H1 (cell line): ENCODE measurements around the gene RBBP5.

Source experiments
- CTCF ChIP-seq, 3 experiments: IDR thresholded peaks; 1 replicate in 2 of 3; 2 replicates in 1 of 3; pipeline versions ENCODE4 v1.5.1 to v1.6.1; 2011; ENCODE audit warnings: low read length in 3 of 3, mild to moderate bottlenecking in 3 of 3, inconsistent platforms in 2 of 3, low read depth in 1 of 3, moderate library complexity in 1 of 3; ENCODE audit not compliant: insufficient read depth in 1 of 3; ENCODE audit errors: control extremely low read depth in 1 of 3
- EZH2 ChIP-seq: fragments of 200-600 bp; sonication (generic); IDR thresholded peaks from 2 replicates; pipeline ENCODE4 v1.7.1; 2012; ENCODE audit warnings: low read depth, mild to moderate bottlenecking, moderate library complexity, low read length, inconsistent platforms; ENCODE audit not compliant: severe bottlenecking
- GABPA ChIP-seq: IDR thresholded peaks from 2 replicates; pipeline ENCODE4 v1.6.1; 2011; ENCODE audit warnings: mild to moderate bottlenecking, low read length, moderate library complexity, borderline replicate concordance; ENCODE audit not compliant: insufficient read depth
- MAX ChIP-seq: IDR thresholded peaks from 2 replicates; pipeline ENCODE4 v1.6.1; 2012; ENCODE audit warnings: inconsistent platforms
- POLR2A ChIP-seq, 2 experiments: IDR thresholded peaks; 1 replicate in 1 of 2; 2 replicates in 1 of 2; pipeline ENCODE4 v1.6.1; 2011; ENCODE audit warnings: low read depth in 2 of 2, low read length in 2 of 2, mild to moderate bottlenecking in 2 of 2; ENCODE audit errors: control extremely low read depth in 1 of 2
- POLR2AphosphoS5 ChIP-seq: IDR thresholded peaks from 2 replicates; pipeline ENCODE4 v1.6.1; 2011; ENCODE audit warnings: low read depth, low read length
- RFX5 ChIP-seq: IDR thresholded peaks from 2 replicates; pipeline ENCODE4 v1.6.1; 2011; ENCODE audit warnings: low read depth, low read length, improper control_type of control experiment, borderline replicate concordance
- SIX5 ChIP-seq: IDR thresholded peaks from 2 replicates; pipeline ENCODE4 v1.6.1; 2011; ENCODE audit warnings: mild to moderate bottlenecking, low read depth, low read length

GRCh38 chr1:205038132-205038786, 83.5 kb downstream of the RBBP5 start:
- TF ChIP-seq CTCF (IDR thresholded peaks at IDR 0.05; ENCODE audit: control extremely low read depth in 1 of 3, insufficient read depth in 1 of 3, low read depth in 1 of 3, low read length in 3 of 3) (no peak), EZH2 (no peak), POLR2AphosphoS5 (no peak), MAX (no peak), POLR2A (IDR thresholded peaks at IDR 0.05; ENCODE audit: control extremely low read depth in 1 of 2, low read depth in 2 of 2, low read length in 2 of 2) (no peak), SIX5 (no peak), GABPA (no peak), RFX5 (no peak)
